Measurements from ENCODE around the gene BGN. TPM values are rescaled to one million over a fixed set of nuclear protein-coding genes. Genes with fewer than 3 reads are reported as not detected.

The BGN gene
- total RNA-seq, 2 donors from 2014 or later = 1,777 to 1,907 TPM

GRCh38 chrX:153524234-153524633 is 29.5 kb downstream of the BGN start:
- H3K27me3 ChIP-seq (replicated peaks; ENCODE audit: insufficient read depth) = no peaks in the 10 kb centered on the region
- H3K27ac ChIP-seq = no peak overlapping the region
- no peak for TF ChIP-seq CTCF (IDR thresholded peaks at IDR 0.05)
- ATAC-seq (ENCODE audit: insufficient number of reproducible peaks, low FRiP score, low read depth) (no peak), DNase-seq (ENCODE audit: low spot score) (no peak)
- no peak overlapping the region for H3K4me3 ChIP-seq
- no peaks in the 10 kb centered on the region for H3K4me1 ChIP-seq (ENCODE audit: control insufficient read depth in 1 of 2, low read depth in 2 of 2)
- H3K9me3 ChIP-seq = no peaks in the 10 kb centered on the region
- no peaks in the 10 kb centered on the region for H3K36me3 ChIP-seq

GRCh38 chrX:153525451-153525850 is 30.7 kb downstream of the BGN start:
- no peak overlapping the region for H3K4me3 ChIP-seq
- no peaks in the 10 kb centered on the region for H3K36me3 ChIP-seq
- ATAC-seq (ENCODE audit: insufficient number of reproducible peaks, low FRiP score, low read depth) = no peak
- no peak overlapping the region for H3K27ac ChIP-seq
- H3K27me3 ChIP-seq (replicated peaks; ENCODE audit: insufficient read depth) = no peaks in the 10 kb centered on the region
- DNase-seq (ENCODE audit: low spot score) = no peak
- no peaks in the 10 kb centered on the region for H3K4me1 ChIP-seq (ENCODE audit: control insufficient read depth in 1 of 2, low read depth in 2 of 2)
- TF ChIP-seq CTCF (IDR thresholded peaks at IDR 0.05) = no peak
- no peaks in the 10 kb centered on the region for H3K9me3 ChIP-seq

GRCh38 chrX:153526042-153526441 is 31.3 kb downstream of the BGN start:
- no peak overlapping the region for H3K27ac ChIP-seq
- H3K9me3 ChIP-seq = no peaks in the 10 kb centered on the region
- H3K4me3 ChIP-seq = no peak overlapping the region
- TF ChIP-seq CTCF (IDR thresholded peaks at IDR 0.05) = no peak
- H3K36me3 ChIP-seq = no peaks in the 10 kb centered on the region
- ATAC-seq (ENCODE audit: insufficient number of reproducible peaks, low FRiP score, low read depth) (no peak), DNase-seq (ENCODE audit: low spot score) (no peak)
- no peaks in the 10 kb centered on the region for H3K27me3 ChIP-seq (replicated peaks; ENCODE audit: insufficient read depth)
- no peaks in the 10 kb centered on the region for H3K4me1 ChIP-seq (ENCODE audit: control insufficient read depth in 1 of 2, low read depth in 2 of 2)

- TF ChIP-seq CTCF (IDR thresholded peaks at IDR 0.05) = no peak
- Histone ChIP-seq H3K4me3 (no peak overlapping the region), H3K27ac (no peak overlapping the region), H3K4me1 (ENCODE audit: control insufficient read depth in 1 of 2, low read depth in 2 of 2) (no peaks in the 10 kb centered on the region), H3K27me3 (replicated peaks; ENCODE audit: insufficient read depth) (no peaks in the 10 kb centered on the region), H3K9me3 (no peaks in the 10 kb centered on the region), H3K36me3 (no peaks in the 10 kb centered on the region)
- DNase-seq (ENCODE audit: low spot score) (no peak), ATAC-seq (ENCODE audit: insufficient number of reproducible peaks, low FRiP score, low read depth) (no peak)
Measured at GRCh38 chrX:153526801-153527200, 32.0 kb downstream of the BGN start.

- no peak overlapping the region for H3K27ac ChIP-seq
- no peaks in the 10 kb centered on the region for H3K36me3 ChIP-seq
- H3K27me3 ChIP-seq (replicated peaks; ENCODE audit: insufficient read depth) = no peaks in the 10 kb centered on the region
- no peaks in the 10 kb centered on the region for H3K9me3 ChIP-seq
- no peak for ATAC-seq (ENCODE audit: insufficient number of reproducible peaks, low FRiP score, low read depth)
- no peak for TF ChIP-seq CTCF (IDR thresholded peaks at IDR 0.05)
- H3K4me3 ChIP-seq = no peak overlapping the region
- DNase-seq (ENCODE audit: low spot score) = no peak
- no peaks in the 10 kb centered on the region for H3K4me1 ChIP-seq (ENCODE audit: control insufficient read depth in 1 of 2, low read depth in 2 of 2)
Measured at GRCh38 chrX:153527208-153527607, 32.4 kb downstream of the BGN start.

Data from thoracic aorta (tissue), 2 donors.